GM19238 (cell line): ENCODE results near the gene QSOX2.
"Not testable (repeated sequence)": the region's sequence is repeated elsewhere in the genome, so short reads cannot be mapped to it uniquely, and the experiment has no call there.

Experiments used
- DNase-seq: peaks from one replicate; pipeline ENCODE4 v3.0.0; 2011; ENCODE audit warnings: low spot score; ENCODE audit not compliant: insufficient read length

The QSOX2 gene

DNA sequence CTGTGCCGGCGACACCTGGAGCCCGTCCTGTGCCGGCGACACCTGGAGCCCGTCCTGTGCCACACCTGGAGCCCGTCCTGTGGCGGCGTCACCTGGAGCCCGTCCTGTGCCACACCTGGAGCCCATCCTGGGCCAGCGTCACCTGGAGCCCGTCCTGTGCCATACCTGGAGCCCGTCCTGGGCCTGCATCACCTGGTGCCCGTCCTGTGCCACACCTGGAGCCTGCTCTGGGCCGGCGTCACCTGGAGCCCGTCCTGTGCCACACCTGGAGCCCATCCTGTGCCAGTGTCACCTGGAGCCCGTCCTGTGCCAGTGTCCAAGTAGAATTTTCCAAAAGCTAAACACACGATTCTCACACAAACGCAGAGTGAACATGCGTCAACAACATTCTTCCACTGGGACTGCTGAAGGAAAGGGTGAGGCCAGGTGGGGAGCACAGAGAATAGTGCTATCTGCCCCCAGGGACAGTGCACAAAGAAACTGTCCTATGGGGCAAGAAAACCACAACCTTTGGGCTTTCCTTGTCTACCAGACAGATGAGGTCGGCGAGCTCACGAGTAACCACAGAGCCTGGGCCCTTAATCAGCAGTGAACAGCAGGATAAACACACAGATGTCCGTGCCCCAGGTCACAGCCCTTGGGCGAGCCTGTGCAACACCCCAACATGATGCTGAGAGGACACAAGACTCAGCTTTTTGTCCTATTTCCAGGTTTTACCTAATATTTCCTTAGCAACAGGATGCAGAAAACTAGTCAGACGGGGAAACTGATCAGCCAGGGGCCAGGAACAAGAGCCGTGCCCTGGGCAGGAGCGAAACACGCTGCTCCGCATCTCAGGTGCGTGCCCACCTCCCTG lies 7.9 kb downstream of the QSOX2 start:
- no peak for DNase-seq

DNA sequence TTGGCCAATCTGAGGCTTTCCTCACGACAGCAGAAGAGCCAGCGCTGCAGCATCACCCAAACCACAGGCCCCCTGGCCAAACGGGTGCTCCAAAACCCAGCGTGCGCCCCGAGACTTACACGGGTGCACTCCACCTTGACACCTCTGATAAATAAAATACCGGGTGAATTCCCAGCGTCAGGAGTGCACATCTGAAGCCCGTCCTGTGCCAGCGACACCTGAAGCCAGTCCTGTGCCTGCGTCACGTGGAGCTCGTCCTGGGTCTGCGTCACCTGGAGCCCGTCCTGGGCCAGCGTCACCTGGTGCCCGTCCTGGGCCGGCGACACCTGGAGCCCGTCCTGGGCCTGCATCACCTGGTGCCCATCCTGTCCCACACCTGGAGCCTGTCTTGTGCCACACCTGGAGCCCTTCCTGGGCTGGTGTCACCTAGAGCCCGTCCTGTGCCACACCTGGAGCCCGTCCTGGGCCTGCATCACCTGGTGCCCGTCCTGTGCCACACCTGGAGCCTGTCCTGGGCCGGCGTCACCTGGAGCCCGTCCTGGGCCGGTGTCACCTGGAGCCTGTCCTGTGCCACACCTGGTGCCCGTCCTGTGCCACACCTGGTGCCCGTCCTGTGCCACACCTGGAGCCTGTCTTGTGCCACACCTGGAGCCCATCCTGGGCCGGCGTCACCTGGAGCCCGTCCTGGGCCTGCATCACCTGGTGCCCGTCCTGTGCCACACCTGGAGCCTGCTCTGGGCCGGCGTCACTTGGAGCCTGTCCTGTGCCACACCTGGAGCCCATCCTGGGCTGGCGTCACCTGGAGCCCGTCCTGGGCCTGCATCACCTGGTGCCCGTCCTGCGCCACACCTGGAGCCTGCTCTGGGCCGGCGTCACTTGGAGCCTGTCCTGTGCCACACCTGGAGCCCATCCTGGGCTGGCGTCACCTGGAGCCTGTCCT lies 8.9 kb downstream of the QSOX2 start:
- not testable (repeated sequence) for DNase-seq

DNA sequence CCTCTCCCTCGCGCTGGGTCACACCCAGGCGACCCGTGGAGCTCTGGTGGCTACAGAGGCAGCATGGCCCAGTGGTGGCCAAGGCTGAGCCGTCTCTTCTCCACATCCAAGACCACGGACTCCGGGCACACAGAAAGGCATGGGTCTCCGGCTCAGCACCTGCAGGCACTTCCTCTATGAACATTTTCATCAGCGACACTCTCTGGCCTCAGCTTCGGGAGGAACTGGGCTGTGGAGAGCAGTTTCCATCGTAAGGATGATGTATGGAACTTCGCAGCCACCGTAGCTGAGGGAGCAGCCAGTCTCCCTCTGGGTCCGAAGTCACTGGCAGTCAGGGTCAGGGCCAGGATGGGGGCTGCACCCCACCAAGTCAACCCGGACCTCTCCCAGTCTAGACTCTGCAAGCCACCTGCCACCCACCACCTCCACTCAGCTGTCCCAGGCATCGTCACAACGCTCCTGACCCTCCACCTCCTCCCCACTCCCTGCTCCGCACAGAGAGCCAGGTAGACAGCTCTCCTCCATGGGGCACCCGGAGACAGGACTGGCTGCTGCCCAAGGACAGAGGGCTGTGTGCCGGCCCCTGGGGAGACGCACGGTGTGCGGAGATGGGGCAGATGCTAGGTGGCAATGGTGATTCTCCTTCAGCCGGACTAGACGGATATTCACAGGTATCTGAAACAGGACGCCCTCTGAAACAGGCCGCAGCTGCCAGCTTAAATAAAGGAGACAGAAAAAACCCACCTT lies 9.7 kb downstream of the QSOX2 start:
- no peak for DNase-seq

DNA sequence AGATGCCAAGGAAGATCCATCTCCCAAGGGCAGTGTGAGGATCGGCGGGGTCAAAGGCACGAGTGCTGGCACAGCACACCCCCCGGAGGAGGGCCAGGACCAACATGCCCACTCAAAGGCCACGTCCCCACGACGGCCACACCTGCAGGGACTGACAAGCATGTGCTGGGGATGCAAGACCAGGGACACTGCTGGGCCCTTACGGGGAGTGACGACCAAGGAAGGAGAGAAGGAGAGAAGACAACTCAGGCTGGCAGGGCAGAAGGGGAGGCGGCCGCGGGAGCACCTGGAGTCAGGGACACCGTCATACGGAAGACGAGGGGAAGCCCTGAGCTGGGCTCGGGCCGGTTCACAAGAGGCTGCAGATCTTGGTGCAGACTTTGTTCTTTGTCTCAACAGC lies 10.4 kb downstream of the QSOX2 start:
- no peak for DNase-seq

DNA sequence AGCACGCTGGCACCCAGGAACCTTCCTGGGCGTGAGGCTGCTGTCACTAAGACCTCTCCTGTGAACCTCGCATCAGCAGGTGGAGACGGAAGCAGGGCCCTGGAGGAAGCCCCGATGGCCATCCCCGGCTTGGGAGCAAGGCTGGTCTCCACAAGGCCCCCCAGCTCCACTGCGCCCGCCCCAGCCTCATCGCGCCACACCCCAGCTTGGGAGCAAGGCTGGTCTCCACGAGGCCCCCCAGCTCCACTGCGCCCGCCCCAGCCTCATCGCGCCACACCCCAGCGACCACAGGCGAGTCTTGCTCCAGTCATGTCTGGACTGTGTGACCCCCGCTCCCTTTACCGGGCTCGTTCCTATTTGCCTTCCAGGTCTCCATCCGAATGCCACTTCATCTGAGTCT lies 11.0 kb downstream of the QSOX2 start:
- no peak for DNase-seq

DNA sequence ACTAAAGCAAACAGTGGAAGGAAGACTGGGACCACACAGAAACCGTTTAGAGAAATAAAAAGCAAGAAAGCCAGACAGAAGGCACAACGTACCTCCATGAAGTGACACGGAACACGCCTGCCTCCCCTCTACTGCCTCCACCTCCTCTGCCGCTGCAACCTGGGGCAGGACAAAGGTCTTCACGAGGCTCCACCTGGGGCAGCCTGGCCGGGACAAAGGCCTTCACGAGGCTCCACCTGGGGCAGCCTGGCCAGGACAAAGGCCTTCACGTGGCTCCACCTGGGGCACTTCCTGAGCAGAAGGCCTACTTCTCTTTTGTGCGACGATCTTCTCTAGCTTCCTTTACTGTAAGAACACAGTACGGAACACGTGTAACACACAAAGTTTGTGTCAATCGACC lies 11.7 kb downstream of the QSOX2 start:
- no peak for DNase-seq

DNA sequence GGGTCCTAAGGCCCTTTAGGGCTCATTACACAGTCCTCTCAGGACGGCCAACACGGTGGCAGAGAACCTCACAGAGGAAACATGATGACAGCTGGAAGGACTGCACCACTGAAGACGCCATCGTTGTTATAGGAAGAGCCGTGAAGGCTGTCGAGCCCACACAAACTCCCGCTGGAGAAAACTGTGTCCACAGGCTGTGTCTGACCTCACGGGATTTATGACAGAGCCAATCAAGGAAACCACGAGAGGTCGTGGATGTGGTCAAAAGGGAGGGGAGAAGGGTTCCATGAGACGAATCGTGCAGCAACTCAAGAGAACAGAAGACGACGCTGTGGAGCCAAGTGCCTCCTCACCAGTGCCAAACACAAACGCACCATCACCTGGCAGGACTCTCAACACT lies 12.2 kb downstream of the QSOX2 start:
- no peak for DNase-seq

DNA sequence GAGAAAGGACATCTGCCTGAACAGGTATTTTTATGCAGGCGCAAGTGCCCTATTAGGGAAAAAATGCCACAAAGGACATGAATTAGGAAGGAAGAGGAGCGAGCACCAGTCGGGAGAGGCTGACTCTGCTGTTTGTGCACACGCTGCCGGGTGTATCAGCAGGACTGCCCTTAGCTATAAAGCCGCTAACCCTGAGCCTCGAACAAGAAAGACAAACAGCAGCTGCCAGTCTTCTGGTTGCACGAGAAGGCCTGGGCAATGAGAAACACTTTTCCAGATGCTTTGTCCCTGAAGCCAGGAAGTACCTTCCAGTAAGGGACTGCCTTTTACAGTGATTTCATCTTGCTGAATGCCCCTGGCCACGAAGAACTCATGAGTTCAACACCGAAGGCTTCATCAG lies 12.6 kb downstream of the QSOX2 start:
- no peak for DNase-seq

DNA sequence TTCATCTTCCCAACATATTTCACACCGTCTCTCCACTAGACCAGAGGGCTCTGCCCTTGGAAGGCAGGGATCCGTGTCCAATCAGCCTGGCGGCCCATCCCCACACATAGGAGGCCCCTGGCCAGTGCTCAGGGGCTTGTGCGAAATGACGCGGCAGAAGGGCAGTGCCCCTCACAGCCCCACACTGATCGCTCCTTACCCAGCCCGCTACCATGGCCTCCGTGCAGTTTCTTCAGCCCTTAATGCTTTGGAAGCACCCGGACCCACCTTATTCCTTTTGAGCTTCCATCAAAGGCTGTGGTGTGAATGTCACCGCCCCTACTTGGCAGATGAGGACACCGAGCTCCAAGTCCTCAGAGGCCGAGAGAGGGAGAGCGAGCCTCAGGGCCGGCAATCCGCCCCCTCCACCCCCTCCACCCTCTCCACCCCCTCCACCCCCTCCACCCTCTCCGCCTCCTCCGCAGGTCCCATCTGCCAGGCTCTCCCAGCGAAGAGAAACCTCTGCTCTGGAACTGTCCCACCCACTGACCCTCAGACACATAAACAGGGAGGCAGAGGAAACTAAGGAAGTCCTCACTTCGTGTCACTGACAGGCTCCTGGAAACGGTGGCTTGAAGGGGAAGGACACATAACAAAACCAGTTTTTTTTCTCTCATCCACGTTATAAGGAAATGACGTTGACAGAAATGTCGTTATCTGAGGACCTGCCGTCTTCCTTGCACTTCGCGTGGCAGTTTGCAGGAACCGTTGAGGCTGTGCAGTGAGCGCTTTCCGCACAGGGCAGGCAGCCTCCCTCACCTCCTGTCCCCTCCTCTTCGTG lies 13.9 kb downstream of the QSOX2 start:
- DNase-seq, result no peak

DNA sequence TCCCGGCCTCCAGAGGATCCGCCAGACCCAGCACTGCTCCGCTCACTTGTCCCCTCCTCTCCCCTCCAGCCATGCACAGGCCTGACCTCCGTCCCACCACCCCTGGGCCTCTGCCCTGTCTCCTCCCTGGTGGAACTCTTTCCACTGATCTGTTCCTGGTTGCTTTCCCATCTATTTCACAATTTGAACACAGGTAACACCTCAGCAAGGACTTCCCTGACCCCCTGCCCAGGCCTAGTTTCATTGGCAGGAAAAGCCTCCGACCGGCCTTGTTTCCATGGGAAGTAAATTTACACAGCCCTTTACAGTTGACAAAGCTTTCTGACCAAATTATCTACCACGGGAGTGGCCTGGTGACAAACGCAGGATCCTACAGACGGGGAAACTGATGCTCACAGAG lies 14.8 kb downstream of the QSOX2 start:
- DNase-seq, result no peak

DNA sequence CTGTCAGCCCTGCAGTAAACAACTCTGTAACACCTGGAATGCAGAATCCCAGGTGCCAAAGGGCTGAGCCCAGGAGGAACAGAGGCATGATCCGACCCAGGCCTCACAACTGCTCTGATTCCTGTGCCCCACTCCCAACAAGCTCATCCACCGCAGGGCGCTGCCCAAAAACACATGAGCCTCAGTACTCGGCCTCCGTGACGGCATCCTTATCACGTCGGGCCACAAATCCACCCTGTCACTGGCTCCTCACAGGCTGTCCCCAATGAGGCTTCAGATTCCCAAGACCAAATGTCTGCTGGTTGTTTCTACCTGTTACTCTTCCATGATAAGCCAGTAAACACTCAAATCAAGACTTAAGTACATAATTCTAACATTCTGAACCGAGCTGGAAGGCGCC lies 15.2 kb downstream of the QSOX2 start:
- DNase-seq, result no peak

DNA sequence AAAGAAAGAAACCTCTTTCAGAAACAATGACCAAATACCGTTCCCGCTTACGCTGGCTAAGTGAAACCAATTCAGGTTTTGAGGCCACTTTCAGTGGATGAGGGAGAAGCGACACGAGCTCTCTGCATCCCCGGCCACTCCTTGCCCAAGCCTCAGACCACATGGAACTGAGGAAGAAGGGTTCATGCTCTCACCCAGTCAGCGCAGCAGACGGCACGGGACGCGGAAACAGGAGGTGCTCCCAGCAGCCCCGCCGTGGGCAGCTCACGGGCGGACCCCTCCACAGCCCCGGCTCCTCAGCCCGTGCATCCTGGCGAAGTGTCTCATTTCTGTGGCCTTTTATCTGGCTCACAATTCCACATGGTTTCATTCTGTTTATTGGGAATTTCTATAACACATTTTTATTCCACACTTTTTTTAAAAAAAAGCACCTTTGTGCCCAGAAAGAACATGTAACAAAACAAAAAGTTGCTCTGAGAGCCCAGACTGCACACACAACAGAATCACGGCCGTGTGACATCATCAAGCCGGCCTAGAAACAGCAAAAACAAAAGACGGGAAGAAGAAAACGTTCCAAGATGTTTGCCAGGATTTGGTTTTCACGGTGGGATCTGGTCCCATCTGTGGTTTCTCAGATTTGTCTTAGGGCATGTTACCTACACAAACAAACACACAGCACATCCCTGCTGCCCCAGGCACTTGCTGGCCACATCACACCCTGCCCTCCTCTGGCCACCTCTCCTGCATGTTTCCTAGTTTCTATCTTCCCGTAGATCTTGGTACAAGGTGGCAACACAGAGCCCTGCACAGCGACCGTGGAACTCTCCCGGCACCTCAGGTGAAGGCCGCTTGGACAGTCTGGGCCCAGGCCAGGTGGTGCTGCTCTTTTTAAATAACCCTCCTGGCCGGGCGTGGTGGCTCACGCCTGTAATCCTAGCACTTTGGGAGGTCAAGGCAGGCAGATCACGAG lies 16.2 kb downstream of the QSOX2 start:
- no peak for DNase-seq

DNA sequence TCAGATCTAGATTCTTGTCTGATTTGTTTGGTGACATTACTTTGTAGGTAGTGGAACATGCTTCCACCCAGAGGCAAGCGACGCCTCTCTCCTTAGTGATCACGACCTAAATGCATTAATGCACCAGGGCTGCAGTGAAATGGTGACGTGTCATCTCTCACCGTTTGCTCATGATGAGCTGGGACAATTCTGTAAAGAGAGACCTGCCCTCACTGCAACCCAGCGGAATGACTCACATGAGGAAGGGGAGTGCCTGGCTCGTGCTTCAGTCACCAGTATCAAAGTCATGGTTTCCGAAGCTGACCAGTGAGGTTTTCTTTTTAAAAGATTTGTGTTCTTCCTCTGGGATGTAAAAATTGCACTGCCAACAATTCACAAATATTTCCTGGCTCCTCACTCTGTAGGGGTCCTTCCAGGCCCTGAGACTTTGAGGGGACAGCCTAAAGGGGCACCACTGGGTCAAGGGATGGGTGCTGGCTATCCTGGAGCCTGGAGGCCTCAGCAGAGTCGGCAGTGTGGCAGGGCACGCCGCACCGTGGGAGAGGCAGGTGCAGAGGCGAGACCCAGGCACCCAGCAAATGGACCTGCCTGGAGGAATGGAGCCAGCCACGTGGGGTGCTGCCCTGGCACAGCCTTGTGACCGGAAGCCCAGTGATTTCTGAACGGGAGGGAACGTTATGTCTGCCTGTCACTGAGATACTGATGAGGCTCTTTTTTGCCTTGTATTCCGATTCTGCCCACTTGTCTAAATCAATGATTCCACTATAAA lies 17.3 kb downstream of the QSOX2 start:
- DNase-seq, result no peak

DNA sequence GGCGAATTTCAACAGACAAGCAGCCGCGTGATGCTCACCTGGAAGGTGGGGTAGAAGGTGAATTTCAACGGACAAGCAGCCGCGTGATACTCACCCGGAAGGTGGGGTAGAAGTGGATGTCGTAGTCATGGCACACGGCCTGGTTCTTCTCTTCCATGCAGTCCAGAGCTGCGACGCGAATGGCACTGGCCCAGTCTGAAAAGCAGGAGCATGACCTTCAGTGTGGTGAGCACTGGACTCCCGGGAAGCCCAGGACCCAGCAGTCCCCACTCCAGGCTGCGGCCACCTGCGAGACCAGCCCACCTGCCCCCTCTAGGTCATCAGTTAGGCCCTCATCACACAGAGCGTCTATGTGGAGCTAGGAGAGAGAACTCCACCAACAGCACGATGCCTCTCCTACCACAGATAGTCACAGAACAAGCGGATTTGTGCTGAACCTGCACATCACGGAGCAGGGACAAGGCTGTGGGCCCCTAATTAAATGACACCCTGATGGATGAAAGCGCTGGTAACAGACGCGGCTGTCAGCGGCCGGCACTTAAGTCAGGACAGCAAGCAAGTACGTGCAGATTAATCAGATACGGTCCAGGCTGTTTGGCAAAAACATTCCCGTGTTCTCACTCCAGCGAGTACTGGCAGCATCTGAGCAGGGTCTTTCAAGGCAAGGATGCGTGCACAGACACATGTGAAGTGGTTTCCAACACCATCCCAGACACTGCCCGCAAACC lies 18.8 kb downstream of the QSOX2 start:
- no peak for DNase-seq

DNA sequence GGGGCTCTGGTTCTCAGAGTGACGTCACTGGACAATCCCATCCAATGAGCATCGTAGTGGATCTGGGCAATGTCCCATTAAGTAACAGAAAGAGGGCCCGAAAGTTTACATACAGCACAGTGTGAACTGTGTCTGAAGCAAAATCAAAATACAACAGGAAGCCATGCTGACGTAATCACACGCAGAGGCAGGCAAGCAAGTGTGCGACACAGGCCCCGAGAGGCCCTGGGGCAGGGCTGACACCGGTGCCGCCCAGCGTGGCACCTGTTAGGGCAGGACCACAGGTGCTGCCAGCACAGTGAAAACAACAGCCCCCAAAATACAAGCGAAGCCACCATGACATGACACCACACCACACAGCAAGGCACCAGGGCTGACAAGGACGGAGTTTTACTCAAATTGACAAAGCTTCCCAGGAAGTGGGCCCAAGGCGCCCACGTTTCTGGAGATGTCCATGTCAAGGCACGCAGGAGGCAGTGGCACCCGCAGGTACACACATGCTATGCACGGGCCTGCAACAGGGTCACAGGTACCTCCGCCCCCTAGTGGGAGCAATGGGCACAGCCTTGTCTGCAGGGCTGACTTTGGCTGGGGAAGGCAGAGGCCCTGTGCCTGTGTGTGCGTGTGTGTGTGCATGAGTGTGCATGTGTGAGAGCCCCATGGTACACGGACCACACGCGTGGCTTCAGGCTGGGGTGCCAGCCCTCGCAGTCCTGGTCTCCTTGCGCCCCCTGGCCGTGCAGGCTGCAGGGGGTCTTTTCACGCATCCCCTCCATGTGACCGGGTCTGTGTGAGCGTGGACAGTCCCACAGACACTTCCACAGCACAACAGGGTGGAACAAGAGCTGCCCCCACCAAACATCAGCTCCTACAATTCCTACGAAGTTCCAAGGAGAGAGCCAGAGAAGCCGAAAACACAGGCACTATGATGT lies 19.6 kb downstream of the QSOX2 start:
- peak; percentile 92 for DNase-seq

DNA sequence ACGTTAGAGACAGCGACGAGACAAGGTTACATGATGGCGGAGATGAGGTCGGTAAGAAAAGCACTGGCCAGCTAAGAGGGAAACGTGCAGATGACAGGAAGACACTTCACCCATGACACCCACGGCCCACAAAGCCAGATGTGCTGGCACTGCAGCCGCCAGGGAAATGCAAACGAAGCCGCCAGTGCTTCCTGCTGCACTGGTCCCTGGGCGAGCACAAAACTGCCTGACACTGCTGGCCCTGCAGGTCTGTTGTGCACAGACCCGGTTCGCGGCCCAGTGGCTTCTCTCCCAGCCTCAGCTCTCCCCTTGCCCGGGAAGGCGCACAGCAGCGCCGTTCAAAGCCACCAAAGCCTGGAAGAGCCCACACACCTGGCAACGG lies 20.3 kb downstream of the QSOX2 start:
- DNase-seq, result peak; percentile 74
